D721Med (cell line): Measurements from ENCODE around the gene ANKS3.

Source experiments
- DNase-seq: peaks from one replicate; pipeline ENCODE4 v3.0.0; 2011; ENCODE audit warnings: low spot score; ENCODE audit not compliant: insufficient read length
- FAIRE-seq: peaks from 2 replicates; lab custom pipeline; 2011; peaks lifted over from hg19 to GRCh38; lab: Jason Lieb, UNC
- CTCF ChIP-seq: IDR thresholded peaks from 2 replicates; pipeline ENCODE4 v1.5.1; 2012; ENCODE audit warnings: mild to moderate bottlenecking, control low read depth; ENCODE audit not compliant: insufficient read depth; ENCODE audit errors: missing control alignments

Gene ANKS3

GRCh38 chr16:4664538-4665418 is 69.3 kb downstream of the ANKS3 start:
- FAIRE-seq: no peak
- DNase-seq: no peak
- no peak for TF ChIP-seq CTCF

GRCh38 chr16:4663777-4664465 is 70.2 kb downstream of the ANKS3 start:
- FAIRE-seq (no peak), DNase-seq (no peak)
- TF ChIP-seq CTCF: no peak

GRCh38 chr16:4663465-4663776 is 70.7 kb downstream of the ANKS3 start:
- no peak for FAIRE-seq
- DNase-seq: no peak
- no peak for TF ChIP-seq CTCF

GRCh38 chr16:4661661-4662060 is 72.4 kb downstream of the ANKS3 start:
- DNase-seq (no peak), FAIRE-seq (no peak)
- no peak for TF ChIP-seq CTCF

GRCh38 chr16:4660454-4661007 is 73.5 kb downstream of the ANKS3 start:
- no peak for TF ChIP-seq CTCF
- FAIRE-seq: no peak
- DNase-seq: no peak

- no peak for DNase-seq
- FAIRE-seq: no peak
- no peak for TF ChIP-seq CTCF
These were observed 74.4 kb downstream of the ANKS3 start for GRCh38 chr16:4659363-4660353.
